WERI-Rb-1 (cell line): ENCODE data around the gene SLC2A9.

Experiments used
- DNase-seq: peaks from one replicate; pipeline ENCODE4 v3.0.0-alpha.2; 2020
- H3K27ac ChIP-seq: fragments of 250-450 bp; sonication (Bioruptor Pico); 2 replicates; pipeline ENCODE4 v1.5.1; 2020; ENCODE audit warnings: mild to moderate bottlenecking, moderate library complexity
- H3K27me3 ChIP-seq: fragments of 250-450 bp; sonication (Bioruptor Pico); 2 replicates; pipeline ENCODE4 v1.5.1; 2021; ENCODE audit warnings: mild to moderate bottlenecking, low read depth, moderate library complexity; ENCODE audit not compliant: insufficient read depth, severe bottlenecking
- H3K36me3 ChIP-seq: fragments of 250-450 bp; sonication (Bioruptor Pico); 2 replicates; pipeline ENCODE4 v1.5.1; 2020; ENCODE audit warnings: mild to moderate bottlenecking, moderate library complexity
- H3K4me3 ChIP-seq: 2 replicates; pipeline ENCODE4 v1.5.1; 2011; ENCODE audit warnings: low read depth, mild to moderate bottlenecking, control low read depth, low read length
- H3K9me3 ChIP-seq: fragments of 250-450 bp; sonication (Bioruptor Pico); 2 replicates; pipeline ENCODE4 v1.5.1; 2021; ENCODE audit warnings: mild to moderate bottlenecking, moderate library complexity; ENCODE audit not compliant: severe bottlenecking
- TF ChIP-seq, protein P1 (sequence below): IDR thresholded peaks from 2 replicates; pipeline ENCODE4 v1.5.1; 2011; ENCODE audit warnings: low read depth, mild to moderate bottlenecking, control low read depth, inconsistent platforms, low read length

The SLC2A9 gene

GRCh38 chr4:10061650-10062415 is 40.5 kb upstream of the SLC2A9 start:
- Histone ChIP-seq H3K27ac (no peak overlapping the region), H3K4me3 (no peak overlapping the region), H3K9me3 (peaks cover 3% of the 10 kb centered on the region), H3K36me3 (no peaks in the 10 kb centered on the region), H3K27me3 (no peaks in the 10 kb centered on the region)
- TF ChIP-seq, protein P1, sequence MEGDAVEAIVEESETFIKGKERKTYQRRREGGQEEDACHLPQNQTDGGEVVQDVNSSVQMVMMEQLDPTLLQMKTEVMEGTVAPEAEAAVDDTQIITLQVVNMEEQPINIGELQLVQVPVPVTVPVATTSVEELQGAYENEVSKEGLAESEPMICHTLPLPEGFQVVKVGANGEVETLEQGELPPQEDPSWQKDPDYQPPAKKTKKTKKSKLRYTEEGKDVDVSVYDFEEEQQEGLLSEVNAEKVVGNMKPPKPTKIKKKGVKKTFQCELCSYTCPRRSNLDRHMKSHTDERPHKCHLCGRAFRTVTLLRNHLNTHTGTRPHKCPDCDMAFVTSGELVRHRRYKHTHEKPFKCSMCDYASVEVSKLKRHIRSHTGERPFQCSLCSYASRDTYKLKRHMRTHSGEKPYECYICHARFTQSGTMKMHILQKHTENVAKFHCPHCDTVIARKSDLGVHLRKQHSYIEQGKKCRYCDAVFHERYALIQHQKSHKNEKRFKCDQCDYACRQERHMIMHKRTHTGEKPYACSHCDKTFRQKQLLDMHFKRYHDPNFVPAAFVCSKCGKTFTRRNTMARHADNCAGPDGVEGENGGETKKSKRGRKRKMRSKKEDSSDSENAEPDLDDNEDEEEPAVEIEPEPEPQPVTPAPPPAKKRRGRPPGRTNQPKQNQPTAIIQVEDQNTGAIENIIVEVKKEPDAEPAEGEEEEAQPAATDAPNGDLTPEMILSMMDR: no peak
- DNase-seq: no peak

GRCh38 chr4:10058371-10058770 is 37.1 kb upstream of the SLC2A9 start:
- TF ChIP-seq, protein P1: no peak

GRCh38 chr4:10057023-10057395 is 35.7 kb upstream of the SLC2A9 start:
- no peak overlapping the region for H3K27ac ChIP-seq
- TF ChIP-seq, protein P1: no peak
- peaks cover 3% of the 10 kb centered on the region for H3K9me3 ChIP-seq
- H3K36me3 ChIP-seq: no peaks in the 10 kb centered on the region
- no peak overlapping the region for H3K4me3 ChIP-seq
- no peak for DNase-seq
- H3K27me3 ChIP-seq: no peaks in the 10 kb centered on the region

More at GRCh38 chr4:10058371-10058770, 37.1 kb upstream of the SLC2A9 start:
- H3K9me3 ChIP-seq: peaks cover 3% of the 10 kb centered on the region
- H3K27me3 ChIP-seq: no peaks in the 10 kb centered on the region
- H3K27ac ChIP-seq: no peak overlapping the region
- no peak overlapping the region for H3K4me3 ChIP-seq
- DNase-seq: no peak
- no peaks in the 10 kb centered on the region for H3K36me3 ChIP-seq

GRCh38 chr4:10056334-10057022 is 35.2 kb upstream of the SLC2A9 start:
- no peaks in the 10 kb centered on the region for H3K36me3 ChIP-seq
- no peak overlapping the region for H3K4me3 ChIP-seq
- DNase-seq: no peak
- TF ChIP-seq, protein P1: no peak
- no peak overlapping the region for H3K27ac ChIP-seq
- no peaks in the 10 kb centered on the region for H3K27me3 ChIP-seq
- H3K9me3 ChIP-seq: peaks cover 3% of the 10 kb centered on the region

DNA sequence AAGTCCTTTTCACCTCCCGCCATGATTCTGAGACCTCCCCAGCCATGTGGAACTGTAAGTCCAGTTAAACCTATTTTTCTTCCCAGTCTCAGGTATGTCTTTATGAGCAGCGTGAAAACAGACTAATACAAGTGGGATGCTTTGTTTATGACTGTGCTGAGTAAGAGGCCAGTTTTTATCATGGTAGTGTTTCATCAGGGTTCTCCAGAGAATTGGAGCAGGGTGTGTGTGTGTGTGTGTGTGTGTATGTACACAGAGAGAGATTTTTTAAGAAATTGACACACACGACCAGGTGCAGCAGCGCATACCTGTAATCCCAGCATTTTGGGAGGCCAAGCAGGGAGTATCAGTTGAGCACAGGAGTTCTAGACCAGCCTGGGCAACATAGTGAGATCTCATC is 34.6 kb upstream of the SLC2A9 start:
- H3K9me3 ChIP-seq: peaks cover 3% of the 10 kb centered on the region
- no peak overlapping the region for H3K4me3 ChIP-seq
- TF ChIP-seq, protein P1: no peak
- H3K27ac ChIP-seq: no peak overlapping the region
- no peaks in the 10 kb centered on the region for H3K27me3 ChIP-seq
- no peaks in the 10 kb centered on the region for H3K36me3 ChIP-seq
- no peak for DNase-seq
